GM10847 (cell line): Measurements from ENCODE around the gene CAP1.

Experiments used
- POLR2A ChIP-seq: IDR thresholded peaks from 2 replicates; pipeline ENCODE4 v1.6.1; 2011; ENCODE audit not compliant: insufficient read length; ENCODE audit errors: extremely low read depth

The CAP1 gene, protein sequence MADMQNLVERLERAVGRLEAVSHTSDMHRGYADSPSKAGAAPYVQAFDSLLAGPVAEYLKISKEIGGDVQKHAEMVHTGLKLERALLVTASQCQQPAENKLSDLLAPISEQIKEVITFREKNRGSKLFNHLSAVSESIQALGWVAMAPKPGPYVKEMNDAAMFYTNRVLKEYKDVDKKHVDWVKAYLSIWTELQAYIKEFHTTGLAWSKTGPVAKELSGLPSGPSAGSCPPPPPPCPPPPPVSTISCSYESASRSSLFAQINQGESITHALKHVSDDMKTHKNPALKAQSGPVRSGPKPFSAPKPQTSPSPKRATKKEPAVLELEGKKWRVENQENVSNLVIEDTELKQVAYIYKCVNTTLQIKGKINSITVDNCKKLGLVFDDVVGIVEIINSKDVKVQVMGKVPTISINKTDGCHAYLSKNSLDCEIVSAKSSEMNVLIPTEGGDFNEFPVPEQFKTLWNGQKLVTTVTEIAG

DNA sequence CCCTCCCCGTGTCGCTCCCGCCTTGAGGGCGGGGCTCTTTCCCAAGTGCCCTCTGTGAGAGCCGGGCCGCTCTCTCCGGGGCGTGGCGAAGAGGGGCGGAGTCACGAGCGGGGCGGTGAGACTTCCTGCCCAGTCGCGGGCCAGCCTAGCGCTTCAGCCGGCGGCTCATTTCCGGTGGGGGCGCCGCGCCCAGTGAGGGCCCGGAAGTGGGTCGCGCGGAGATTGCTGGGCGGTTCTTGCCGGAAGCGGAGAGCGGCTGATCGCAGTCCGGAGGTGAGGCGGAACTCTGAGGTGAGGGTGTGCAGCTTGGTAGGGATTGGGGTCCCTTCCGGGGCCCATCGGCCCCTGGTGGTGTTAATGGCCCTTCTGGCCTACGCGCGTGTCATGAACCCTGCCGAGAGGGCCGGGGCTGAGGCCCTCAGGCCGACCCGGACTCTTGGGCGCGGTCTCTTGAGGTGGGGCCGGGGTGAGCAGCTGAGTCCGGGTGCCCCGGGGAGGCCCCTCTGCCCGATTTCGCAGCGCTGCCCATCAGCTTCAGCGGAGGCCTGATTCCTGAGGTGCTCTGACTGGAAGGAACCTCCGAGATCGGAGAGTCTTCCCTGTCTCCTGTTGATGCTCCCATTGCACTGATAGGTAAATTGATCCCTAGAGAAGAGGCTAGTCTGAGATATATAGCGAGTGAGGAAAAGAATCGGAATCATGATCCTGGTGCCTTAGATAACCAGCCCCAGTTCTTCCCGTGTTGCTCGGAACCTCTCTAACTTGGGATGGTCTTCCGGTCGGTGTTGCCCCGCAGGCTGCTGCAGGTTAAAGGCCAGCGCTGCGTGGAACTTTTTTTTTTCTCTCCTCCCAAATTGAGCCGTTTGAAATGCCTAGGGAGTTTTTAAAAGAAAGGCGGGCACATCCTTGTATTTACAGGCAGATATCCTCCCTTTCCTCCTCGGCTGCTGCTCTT lies at the start of gene CAP1:
Gene CAP1, plus strand, starts transcription at position 219 of the 955 bp plus-strand sequence. CDS start 18,618 bp downstream, outside the sequence.
- TF ChIP-seq POLR2A, result peak; percentile 66

DNA sequence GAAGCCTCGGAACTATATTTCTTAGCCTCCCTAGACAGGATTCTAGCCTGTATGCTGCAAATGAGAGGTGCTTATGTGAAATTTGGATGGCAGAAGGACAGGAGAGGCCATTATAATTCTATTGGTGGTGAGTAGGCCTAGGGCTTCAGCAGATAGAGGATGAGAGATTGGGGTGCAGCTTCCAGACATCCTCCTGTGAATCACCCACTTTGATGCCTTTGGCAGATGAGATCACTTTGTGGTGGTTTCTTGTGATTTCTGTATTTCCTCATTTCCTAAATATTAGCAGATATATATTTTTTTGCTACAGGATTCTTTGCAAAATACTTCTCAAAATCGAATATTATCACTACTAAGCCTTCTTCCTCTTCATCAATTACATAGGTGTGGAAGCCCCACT lies 48.3 kb upstream of the CAP1 start:
- TF ChIP-seq POLR2A, result no peak

DNA sequence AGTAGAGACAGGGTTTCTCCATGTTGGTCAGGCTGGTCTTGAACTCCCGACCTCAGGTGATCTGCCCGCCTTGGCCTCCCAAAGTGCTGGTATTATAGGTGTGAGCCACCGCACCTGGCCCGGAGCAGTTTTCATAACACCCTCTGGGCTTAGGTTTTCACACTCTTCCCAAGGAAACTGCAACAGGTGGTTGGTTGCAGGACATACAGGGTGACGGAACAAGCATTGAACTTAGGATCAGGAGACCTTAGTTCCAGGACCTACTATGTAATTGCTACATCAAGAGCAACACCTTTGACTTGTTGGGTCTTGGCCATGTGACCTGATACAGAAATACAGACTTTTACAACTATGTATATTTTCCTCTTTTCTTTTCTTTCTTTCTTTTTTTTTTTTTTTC lies 47.6 kb upstream of the CAP1 start:
- TF ChIP-seq POLR2A, result no peak

DNA sequence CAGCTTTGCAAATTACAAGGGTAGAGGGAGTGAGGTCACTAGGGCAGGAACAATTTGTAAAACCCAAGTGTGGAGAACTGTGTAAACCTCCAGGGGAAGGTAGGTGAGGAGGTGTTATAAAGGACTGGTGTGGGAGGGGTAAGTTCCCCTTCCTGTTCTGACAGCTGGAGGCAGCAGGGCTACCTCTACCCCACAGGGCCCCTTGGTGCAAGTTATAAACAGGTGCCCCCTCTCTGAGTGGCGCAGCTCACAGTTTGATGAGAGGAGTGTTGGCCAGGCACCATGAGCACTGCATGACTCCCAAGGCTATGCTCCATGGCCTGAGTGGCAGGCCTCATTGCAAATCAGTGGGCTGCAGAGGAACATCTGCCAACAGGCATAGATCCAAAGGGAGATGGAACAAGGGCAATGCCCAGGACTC lies 44.5 kb upstream of the CAP1 start:
- no peak for TF ChIP-seq POLR2A

DNA sequence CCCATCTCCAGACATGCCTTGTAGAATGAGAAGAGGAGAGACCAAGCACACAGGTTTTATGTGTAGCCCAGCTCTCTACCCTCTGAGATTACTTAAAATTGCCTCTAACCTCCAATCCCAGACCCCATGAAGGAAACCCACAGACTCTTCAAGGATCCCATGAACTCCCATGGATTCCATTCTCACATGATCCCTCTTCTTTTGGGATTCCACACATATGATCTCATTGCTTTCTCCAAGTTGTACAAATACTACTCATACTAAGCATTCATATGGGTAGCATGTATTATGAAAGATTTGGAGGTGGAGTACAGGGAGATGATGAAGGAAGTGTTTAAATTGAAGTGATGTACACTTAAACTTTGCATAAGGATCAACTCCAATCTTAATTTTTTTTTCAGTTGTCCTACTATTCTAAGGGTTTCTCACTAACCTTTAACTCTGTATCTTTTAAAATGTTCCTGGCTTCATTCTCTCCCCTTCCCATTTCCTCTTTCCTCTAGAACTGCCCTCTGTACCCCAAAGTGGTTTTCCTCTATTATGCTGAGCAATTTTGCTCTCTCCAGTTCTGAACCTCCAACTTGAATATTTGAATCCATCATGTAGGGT lies 44.0 kb upstream of the CAP1 start:
- no peak for TF ChIP-seq POLR2A

DNA sequence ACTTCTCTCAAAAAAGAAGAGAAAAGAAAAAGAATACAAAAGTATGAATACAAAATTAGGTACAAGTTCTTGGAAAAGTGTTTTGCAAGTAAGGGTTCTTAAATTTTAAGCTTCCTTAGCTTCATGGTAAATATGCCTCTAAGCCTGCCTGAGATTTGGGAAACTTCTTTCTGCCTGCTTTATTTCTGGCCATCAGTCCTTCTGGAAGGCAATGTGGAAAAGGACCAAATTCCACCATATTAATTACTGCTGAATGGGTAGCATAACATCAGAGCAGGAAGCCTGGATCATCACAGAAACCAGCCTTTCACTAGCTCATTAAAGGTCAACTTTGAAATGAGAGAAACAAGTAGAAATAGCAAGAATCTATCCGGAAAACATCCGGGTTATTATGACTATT lies 39.1 kb upstream of the CAP1 start:
- no peak for TF ChIP-seq POLR2A

DNA sequence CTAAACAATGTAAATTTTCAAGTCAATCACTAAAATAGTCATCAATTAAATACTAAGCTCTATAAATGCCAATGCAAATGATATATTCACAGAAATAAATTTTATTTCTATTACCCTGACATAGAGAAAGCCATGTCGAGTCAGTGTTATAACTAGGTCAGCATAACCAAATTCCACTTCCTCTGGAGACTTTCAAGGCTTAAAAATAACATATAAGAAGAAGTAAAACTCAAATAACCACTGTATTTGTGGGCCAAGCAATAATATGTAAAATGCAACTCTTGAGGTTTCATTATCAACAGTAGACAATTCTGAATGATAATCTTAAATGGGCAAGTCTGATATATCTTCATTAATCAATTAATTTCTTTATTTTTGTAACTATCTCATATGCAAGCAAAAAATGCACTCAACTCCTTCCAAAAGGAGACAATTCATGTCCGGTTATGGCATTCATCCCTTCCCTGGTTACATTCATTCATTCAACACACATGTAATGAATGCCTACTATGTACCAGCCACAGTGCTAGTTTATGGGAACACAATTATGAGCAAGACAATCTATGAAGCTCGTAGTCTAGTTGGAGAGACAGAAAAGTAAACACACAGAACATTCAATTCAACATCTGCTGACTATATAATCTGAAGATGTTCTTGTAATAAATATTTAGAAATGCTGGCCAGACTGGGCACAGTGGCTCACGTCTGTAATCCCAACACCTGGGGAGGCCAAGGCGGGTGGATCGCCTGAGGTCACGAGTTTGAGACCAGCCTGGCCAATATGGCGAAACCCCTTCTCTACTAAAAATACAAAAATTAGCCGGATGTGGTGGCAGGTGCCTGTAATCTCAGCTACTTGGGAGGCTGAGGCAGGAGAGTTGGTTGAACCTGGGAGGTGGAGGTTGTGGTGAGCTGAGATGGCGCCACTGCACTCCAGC lies 37.1 kb upstream of the CAP1 start:
- TF ChIP-seq POLR2A, result no peak

DNA sequence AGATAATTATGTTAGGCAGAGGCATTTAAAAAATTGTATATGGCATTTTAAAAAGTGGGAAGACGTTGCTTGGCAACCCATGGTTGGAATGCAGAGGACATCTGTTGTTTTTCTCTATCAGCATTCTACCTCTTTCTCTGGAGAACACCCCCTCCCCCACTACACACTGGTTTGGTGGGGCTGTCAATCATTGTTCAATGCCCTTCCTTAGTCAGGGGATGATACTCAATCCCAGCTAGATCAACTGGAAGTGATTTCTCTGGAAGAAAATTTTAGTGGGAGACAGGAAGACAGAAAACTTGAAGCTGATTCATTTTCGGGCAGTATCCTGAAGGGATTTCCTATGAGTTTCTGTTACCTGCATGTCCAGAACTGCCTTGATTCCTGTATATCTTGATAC lies 35.7 kb upstream of the CAP1 start:
- no peak for TF ChIP-seq POLR2A

DNA sequence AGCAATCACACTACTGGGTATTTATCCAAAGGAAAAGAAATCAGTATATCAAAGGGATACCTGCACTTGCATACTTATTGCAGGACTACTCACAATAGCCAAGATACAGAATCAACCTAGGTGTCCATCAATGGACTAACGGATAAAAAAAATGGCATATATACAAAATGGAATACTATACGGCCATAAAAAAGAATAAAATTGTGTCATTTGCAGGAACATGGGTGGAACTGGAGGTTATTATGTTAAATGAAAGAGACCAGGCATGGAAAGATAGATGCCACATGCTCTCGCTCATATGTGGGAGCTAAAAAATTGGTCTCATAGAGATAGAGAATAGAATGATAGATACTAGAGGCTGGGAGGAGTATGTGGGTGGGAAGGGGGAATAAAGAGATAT lies 29.3 kb upstream of the CAP1 start:
- TF ChIP-seq POLR2A, result no peak

DNA sequence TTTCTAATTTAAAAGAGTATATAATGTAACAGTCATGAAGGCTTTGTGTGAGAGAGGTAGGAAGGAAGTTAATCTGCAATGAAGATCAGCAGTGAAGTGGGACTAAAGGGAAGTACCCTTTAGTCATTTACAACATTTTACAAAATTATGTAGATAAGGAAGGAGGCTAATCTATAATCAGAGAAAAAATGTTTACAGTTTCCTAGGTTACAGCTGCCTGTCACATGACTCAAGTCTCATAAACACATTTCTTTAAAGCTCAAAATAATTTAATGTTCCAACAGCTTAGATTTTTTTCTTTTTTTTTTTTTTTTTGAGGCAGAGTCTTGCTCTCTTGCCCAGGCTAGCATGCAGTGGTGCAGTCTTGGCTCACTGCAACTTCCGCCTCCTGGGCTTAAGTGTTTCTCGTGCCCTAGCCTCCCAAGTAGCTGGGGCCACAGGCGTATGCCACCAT lies 26.2 kb upstream of the CAP1 start:
- TF ChIP-seq POLR2A, result no peak

DNA sequence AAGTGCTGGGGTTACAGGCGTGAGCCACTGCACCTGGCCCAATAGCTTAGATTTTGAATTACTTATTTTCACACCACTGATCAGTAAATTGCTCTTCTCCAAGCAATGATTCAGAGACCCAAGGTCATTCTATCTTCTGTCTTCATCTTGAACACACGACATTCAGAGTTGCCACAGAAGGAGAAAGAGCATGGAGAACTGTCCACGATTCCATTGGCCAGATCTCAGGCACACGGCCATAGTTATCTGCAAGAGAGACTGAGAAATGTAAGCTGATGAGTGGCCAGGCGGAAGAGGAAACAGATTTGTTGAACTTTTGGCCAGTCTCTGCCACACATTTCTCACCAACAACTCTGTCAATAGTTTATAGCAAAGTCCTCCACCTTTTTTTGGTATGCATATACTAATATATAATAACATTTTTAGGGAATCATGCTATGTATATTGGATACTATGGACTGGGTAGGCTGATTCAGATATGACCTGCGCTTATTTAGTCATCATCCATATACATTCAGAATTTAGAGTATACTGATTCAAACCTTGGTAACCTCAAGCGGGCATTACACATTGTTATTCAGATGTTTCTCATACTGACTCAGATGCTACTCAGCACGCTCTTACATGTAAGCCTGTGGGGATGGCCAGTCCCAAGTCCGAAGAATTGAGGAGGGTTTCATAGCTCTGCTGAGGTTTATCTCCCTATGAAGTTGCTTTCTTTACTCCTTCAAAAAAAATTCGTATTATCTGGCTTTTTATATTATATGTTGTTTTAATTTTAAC lies 25.5 kb upstream of the CAP1 start:
- no peak for TF ChIP-seq POLR2A

DNA sequence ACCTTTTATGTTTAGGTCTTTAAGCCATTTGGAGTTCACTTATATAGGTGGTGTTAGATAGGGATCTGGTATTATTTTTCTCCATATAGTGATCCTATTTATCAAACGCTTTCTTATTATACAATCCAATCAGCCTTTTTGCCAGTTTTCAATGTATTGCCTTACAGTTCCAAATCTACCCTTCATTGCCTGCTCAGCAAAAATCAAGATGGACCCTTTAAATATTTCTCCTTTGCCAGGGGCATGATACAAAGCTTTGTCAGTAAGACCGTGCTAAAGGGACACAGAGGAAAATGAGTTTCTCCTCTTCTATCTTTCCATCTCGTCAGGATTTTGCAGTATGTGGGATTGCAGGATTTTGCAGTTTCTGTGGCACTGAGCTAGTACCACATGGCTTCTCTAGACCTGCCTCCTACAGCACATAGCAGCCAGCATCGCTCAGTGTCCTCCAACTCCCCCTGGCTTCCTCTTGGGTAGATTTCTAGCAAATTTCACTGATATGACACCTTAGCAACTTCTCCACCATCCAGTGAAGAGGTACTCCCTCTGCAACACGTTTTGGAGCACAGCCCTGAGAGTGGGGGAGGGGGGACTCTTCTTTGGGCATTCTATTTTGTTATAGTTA lies 22.5 kb upstream of the CAP1 start:
- no peak for TF ChIP-seq POLR2A

DNA sequence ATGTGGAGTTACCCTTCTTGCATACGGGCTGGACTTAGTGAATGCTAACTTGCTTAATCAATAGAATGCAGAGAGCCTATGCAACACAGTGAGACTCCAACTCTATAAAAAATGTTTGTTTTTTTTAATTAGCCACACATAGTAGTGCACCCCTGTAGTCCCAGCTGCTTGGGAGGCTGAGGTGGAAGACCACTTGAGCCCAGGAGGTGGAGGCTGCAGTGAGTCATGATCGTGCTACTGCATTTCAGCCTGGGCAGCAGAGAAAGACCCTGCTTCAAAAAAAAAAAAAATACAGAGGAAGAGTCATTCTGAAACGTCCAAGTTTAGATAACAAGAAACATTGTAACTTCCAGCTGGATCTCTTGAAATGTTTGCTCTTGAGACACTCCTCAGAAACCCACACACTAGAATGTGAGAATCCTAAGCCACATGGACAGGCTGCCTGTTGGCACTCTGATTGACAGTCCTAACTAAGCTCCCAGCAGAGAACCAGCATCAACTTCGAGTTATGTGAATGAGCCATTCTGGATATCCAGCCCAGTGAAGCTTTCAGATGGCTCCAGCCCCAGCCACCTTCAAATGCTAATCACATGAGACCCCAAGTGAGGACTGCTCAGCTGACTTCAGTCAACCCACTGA lies 20.0 kb upstream of the CAP1 start:
- no peak for TF ChIP-seq POLR2A
